ENCODE data around the gene RSPH10B2. TPM values are rescaled to one million over a fixed set of nuclear protein-coding genes. Genes with fewer than 3 reads are reported as not detected.

Gene RSPH10B2
- total and polyA plus RNA-seq, 9 of the 15 experiments (the other 6 are each of a cell fraction or from before 2014, with no cell fraction given) = 0.04 to 0.11 (median 0.08) TPM; not detected in 5

DNA sequence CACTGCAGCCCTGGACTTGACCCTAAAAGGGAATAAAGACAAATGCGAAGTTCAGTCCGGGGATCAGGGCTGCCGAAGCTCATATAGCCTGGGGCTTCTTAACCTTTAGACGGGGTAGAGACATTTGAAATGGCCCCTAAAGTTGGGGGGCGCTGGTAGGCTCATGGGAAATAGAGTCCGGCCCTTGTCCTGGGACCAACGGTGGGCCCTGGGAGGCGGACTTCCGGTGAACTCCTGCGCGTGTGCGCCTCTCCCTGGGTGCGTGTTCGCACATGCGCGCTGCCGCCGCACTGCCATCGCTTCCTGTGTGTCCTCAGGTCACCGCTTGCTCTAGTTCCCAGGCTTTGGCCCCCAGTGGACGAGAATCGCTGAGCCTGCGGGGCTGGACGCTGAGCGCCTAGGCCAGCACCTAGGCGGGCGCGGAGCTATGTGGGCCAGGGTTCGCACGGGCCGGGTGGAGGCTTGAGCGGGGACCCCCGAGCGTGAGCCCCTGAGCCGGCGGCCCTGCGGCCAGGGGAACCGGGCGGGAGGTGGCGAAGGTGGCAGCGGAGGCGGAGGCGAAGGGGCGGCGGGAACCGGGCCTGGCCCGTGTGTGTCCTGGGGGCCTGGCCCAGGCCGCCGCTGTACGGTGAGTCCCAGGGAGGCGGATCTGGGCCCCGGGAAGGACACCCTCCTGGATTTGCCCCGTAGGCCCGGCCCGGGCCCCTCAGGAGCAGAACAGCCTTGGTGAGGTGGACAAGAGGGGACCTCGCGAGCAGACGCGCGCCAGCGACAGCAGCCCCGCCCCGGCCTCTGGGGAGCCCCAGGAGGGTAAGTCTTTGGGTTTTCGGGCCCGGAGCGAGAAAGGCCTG lies 24.2 kb upstream of the RSPH10B2 start (continued):
- peak; percentile 93 for TF ChIP-seq POLR2G (IDR thresholded peaks at IDR 0.05; ENCODE audit: low read depth, low read length)
- TF ChIP-seq, protein P1, sequence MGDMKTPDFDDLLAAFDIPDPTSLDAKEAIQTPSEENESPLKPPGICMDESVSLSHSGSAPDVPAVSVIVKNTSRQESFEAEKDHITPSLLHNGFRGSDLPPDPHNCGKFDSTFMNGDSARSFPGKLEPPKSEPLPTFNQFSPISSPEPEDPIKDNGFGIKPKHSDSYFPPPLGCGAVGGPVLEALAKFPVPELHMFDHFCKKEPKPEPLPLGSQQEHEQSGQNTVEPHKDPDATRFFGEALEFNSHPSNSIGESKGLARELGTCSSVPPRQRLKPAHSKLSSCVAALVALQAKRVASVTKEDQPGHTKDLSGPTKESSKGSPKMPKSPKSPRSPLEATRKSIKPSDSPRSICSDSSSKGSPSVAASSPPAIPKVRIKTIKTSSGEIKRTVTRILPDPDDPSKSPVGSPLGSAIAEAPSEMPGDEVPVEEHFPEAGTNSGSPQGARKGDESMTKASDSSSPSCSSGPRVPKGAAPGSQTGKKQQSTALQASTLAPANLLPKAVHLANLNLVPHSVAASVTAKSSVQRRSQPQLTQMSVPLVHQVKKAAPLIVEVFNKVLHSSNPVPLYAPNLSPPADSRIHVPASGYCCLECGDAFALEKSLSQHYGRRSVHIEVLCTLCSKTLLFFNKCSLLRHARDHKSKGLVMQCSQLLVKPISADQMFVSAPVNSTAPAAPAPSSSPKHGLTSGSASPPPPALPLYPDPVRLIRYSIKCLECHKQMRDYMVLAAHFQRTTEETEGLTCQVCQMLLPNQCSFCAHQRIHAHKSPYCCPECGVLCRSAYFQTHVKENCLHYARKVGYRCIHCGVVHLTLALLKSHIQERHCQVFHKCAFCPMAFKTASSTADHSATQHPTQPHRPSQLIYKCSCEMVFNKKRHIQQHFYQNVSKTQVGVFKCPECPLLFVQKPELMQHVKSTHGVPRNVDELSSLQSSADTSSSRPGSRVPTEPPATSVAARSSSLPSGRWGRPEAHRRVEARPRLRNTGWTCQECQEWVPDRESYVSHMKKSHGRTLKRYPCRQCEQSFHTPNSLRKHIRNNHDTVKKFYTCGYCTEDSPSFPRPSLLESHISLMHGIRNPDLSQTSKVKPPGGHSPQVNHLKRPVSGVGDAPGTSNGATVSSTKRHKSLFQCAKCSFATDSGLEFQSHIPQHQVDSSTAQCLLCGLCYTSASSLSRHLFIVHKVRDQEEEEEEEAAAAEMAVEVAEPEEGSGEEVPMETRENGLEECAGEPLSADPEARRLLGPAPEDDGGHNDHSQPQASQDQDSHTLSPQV (IDR thresholded peaks at IDR 0.05) = peak; percentile 77
- peak; percentile 67 for TF ChIP-seq HNRNPLL (IDR thresholded peaks at IDR 0.05; ENCODE audit: low read depth, low read length, poor library complexity, severe bottlenecking)
- TF ChIP-seq TEAD1 (CRISPR knock-in tag; IDR thresholded peaks at IDR 0.05) = peak in 1 of 2 experiments; percentile 84; a peak in 2 of 4 replicates
- no peak for TF ChIP-seq CHCHD3 (CRISPR knock-in tag; IDR thresholded peaks at IDR 0.05)
- TF ChIP-seq NCOR1 (IDR thresholded peaks at IDR 0.05) = peak; percentile 78
